A673 (cell line): Measurements from ENCODE around the gene DCK. TPM values are rescaled to one million over a fixed set of nuclear protein-coding genes. Genes with fewer than 3 reads are reported as not detected.

Source experiments
- BruUV-seq: library from RNA; stranded (reverse); fragments of 400-500 nt; replicated peaks from 2 replicates; lab custom pipeline; 2021; lab: Mats Ljungman, UMichigan
- CTCF ChIA-PET: fragments of 300-600 bp; sonication (Branson Sonifier 250); formaldehyde crosslinking; loops from one replicate; lab custom pipeline; 2022; ENCODE audit warnings: antibody characterized with exemption; lab: Charles Lee
- POLR2A ChIA-PET: fragments of 300-600 bp; sonication (Branson Sonifier 250); formaldehyde crosslinking; loops from one replicate; lab custom pipeline; 2022; ENCODE audit warnings: antibody characterized with exemption; ENCODE audit not compliant: low non-redundant PET; lab: Charles Lee
- DNase-seq: peaks from one replicate; pipeline ENCODE4 v3.0.0-alpha.2; 2015; ENCODE audit warnings: low spot score
- H3K27ac ChIP-seq: fragments of 200-600 bp; sonication (generic); 2 replicates; pipeline ENCODE4 v1.5.1; 2016; ENCODE audit warnings: mixed run types, low read depth, mild to moderate bottlenecking, mixed read lengths, antibody characterized with exemption, low read length; ENCODE audit not compliant: poor library complexity, severe bottlenecking
- H3K27me3 ChIP-seq: fragments of 200-600 bp; sonication (generic); replicated peaks from 2 replicates; pipeline ENCODE4 v1.6.1; 2017; ENCODE audit warnings: mixed run types, low read depth, mild to moderate bottlenecking, mixed read lengths, antibody characterized with exemption, low read length; ENCODE audit not compliant: insufficient read depth, poor library complexity
- H3K36me3 ChIP-seq: fragments of 200-600 bp; sonication (generic); 2 replicates; pipeline ENCODE4 v1.6.1; 2016; ENCODE audit warnings: mixed run types, mild to moderate bottlenecking, mixed read lengths, antibody characterized with exemption, low read length; ENCODE audit not compliant: insufficient read depth, poor library complexity, severe bottlenecking
- H3K4me1 ChIP-seq: fragments of 200-600 bp; sonication (generic); 2 replicates; pipeline ENCODE4 v1.6.1; 2017; ENCODE audit warnings: mixed run types, mild to moderate bottlenecking, mixed read lengths, antibody characterized with exemption, low read length; ENCODE audit not compliant: insufficient read depth, poor library complexity, severe bottlenecking
- H3K4me3 ChIP-seq: fragments of 200-600 bp; sonication (generic); 2 replicates; pipeline ENCODE4 v1.5.1; 2016; ENCODE audit warnings: low read depth, mixed run types, mild to moderate bottlenecking, mixed read lengths, low read length; ENCODE audit not compliant: poor library complexity, severe bottlenecking
- H3K9me3 ChIP-seq: fragments of 200-600 bp; sonication (generic); 2 replicates; pipeline ENCODE4 v1.6.1; 2016; ENCODE audit warnings: mixed run types, low read depth, mild to moderate bottlenecking, mixed read lengths, antibody characterized with exemption, low read length; ENCODE audit not compliant: poor library complexity, severe bottlenecking
- CTCF ChIP-seq: fragments of 300-800, 200-600 bp; sonication (generic); conservative IDR thresholded peaks from 2 replicates; pipeline ENCODE4 v1.5.1; 2017; ENCODE audit warnings: low read depth, mild to moderate bottlenecking, antibody characterized with exemption, low read length, moderate library complexity, mixed read lengths
- EZH2 ChIP-seq: fragments of 200-600 bp; sonication (generic); IDR thresholded peaks from 2 replicates; pipeline ENCODE4 v1.6.1; 2017; ENCODE audit warnings: borderline replicate concordance, low read depth, mild to moderate bottlenecking, mixed read lengths, antibody characterized with exemption, low read length; ENCODE audit not compliant: poor library complexity, severe bottlenecking
- intact Hi-C: fragments of 100-400 bp; cut with micrococcal nuclease; formaldehyde crosslinking; loops from one replicate; pipeline ENCODE4 v1.10.0; 2022; ENCODE audit not compliant: unreplicated experiment
- total RNA-seq: library from RNA; stranded (reverse); gene quantifications from 2 replicates; pipeline ENCODE4 v1.2.3, GENCODE V29; 2021

The DCK gene
- total RNA-seq, 1 experiment from 2014 or later, result 18.4 TPM

GRCh38 chr4:71049395-71049794, 55.9 kb downstream of the DCK start:
- no TSS peak for BruUV-seq
- Histone ChIP-seq H3K9me3 (no peaks in the 10 kb centered on the region), H3K27ac (no peak overlapping the region), H3K4me1 (no peaks in the 10 kb centered on the region), H3K4me3 (no peak overlapping the region), H3K27me3 (no peaks in the 10 kb centered on the region), H3K36me3 (no peaks in the 10 kb centered on the region)
- intact Hi-C loops, result no loop called here
- TF ChIP-seq EZH2, result no peak
- TF ChIP-seq CTCF, result no peak
- CTCF ChIA-PET, result no interaction called here
- POLR2A ChIA-PET, result no interaction called here
- no peak for DNase-seq

- H3K4me3 ChIP-seq, result no peak overlapping the region
- DNase-seq, result no peak
- H3K9me3 ChIP-seq, result no peaks in the 10 kb centered on the region
- TF ChIP-seq CTCF, result no peak
- no peaks in the 10 kb centered on the region for H3K36me3 ChIP-seq
- POLR2A ChIA-PET, result no interaction called here
- intact Hi-C loops, result no loop called here
- no peaks in the 10 kb centered on the region for H3K4me1 ChIP-seq
- no peaks in the 10 kb centered on the region for H3K27me3 ChIP-seq
- CTCF ChIA-PET, result no interaction called here
- no TSS peak for BruUV-seq
- no peak overlapping the region for H3K27ac ChIP-seq
Measured at GRCh38 chr4:71050809-71051208, 57.4 kb downstream of the DCK start.

GRCh38 chr4:71052034-71052433, 58.6 kb downstream of the DCK start:
- H3K27ac ChIP-seq, result no peak overlapping the region
- POLR2A ChIA-PET, result no interaction called here

More at GRCh38 chr4:71052034-71052433, 58.6 kb downstream of the DCK start:
- TF ChIP-seq CTCF (no peak), EZH2 (no peak)
- Histone ChIP-seq H3K4me1 (no peaks in the 10 kb centered on the region), H3K9me3 (no peaks in the 10 kb centered on the region), H3K36me3 (no peaks in the 10 kb centered on the region), H3K4me3 (no peak overlapping the region), H3K27me3 (no peaks in the 10 kb centered on the region)
- intact Hi-C loops, result no loop called here
- BruUV-seq, result no TSS peak
- CTCF ChIA-PET, result no interaction called here
- no peak for DNase-seq
